OCI-M1 (cell line): ENCODE results near the gene MLXIP.
A peak's percentile ranks its signal among the peaks of the same experiment; 100 is the strongest.
"Not testable (repeated sequence)": the region's sequence is repeated elsewhere in the genome, so short reads cannot be mapped to it uniquely, and the experiment has no call there.

Experiments used
- DNase-seq: peaks from one replicate; lab custom pipeline; 2025; lab: John Stamatoyannopoulos, UW

Gene MLXIP

DNA sequence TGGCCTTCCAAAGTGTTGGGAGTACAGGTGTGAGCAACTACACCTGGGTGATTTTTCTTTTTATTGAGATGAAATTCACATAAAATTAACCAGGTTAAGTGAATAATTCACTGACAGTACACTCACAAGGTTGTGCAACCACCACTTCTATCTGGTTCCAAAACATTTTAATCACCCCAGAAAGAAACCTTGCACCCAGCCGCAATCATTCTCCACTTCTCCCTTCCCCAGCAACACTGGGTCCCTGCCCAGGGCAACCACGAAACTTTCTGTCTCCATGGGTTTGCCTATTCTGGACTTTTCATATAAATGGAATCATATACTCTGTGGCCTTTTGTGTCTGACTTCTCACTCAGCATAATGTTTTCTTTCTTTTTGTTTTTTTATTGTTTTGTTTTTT lies 26.3 kb upstream of the MLXIP start:
- no peak for DNase-seq

- DNase-seq, result no peak
Measured at GRCh38 chr12:122054842-122055520, 23.6 kb upstream of the MLXIP start.

DNA sequence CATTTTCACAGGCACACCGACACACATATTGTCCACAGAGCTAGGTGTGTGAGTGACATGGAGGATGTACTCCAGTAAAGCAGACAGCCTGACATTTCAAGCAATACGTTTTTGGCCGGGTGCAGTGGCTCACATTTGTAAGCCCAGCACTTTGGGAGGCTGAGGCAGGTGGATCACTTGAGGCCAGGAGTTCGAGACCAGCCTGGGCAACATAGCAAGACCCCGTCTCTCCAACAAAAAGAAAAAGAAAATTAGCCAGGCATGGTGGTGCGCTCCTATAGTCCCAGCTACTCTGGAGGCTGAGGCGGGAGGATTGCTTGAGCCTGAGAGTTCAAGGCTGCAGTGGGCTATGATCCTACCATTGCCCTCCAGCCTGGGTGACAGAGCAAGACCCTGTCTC lies 22.1 kb upstream of the MLXIP start:
- DNase-seq, result not testable (repeated sequence)

GRCh38 chr12:122057007-122057735 lies 21.4 kb upstream of the MLXIP start:
- no peak for DNase-seq

DNA sequence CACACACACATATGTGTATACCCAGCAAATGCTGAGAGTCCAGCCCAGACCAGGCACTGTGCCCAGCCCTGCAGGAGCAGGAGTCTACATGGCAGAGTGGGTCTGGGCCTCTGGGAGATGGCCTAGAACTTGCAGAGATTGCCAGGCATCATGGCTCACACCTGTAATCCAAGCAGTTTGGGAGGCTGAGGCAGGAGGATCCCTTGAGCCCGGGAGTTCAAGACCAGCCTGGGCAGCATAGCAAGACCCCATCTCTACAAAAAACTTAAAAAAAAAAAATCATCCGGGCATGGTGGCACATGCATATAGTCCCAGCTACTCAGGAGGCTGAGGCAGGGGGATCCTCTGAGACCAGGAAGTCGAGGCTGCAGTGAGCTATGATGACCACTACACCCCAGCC lies 20.8 kb upstream of the MLXIP start:
- DNase-seq, result no peak

DNA sequence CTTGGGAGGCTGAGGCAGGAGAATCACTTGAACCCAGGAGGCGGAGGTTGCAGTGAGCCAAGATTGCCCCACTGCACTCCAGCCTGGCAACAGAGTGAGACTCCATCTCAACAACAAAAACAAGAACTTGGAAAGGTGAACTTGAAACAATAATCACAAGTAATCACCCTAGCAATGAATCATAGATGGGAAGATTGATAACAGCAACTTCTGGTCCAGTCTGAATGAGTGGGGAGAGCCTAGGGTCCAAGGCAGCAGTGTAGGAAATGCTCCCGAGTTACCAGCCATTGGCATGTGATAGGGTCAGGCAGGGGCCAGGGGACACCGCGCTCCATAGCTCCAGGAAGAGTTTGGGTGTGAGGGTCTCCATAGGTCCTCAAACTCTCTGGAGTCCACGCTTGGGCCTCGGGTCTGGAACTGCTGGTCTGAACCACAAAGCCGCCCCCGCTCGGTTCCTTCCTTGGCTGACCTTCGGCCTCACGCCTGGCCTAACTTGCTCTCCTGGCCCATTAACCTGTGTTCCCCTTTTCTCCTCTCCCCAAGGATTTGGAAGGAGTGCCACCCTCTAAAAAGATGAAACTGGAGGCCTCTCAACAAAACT lies 19.9 kb upstream of the MLXIP start:
- no peak for DNase-seq

DNA sequence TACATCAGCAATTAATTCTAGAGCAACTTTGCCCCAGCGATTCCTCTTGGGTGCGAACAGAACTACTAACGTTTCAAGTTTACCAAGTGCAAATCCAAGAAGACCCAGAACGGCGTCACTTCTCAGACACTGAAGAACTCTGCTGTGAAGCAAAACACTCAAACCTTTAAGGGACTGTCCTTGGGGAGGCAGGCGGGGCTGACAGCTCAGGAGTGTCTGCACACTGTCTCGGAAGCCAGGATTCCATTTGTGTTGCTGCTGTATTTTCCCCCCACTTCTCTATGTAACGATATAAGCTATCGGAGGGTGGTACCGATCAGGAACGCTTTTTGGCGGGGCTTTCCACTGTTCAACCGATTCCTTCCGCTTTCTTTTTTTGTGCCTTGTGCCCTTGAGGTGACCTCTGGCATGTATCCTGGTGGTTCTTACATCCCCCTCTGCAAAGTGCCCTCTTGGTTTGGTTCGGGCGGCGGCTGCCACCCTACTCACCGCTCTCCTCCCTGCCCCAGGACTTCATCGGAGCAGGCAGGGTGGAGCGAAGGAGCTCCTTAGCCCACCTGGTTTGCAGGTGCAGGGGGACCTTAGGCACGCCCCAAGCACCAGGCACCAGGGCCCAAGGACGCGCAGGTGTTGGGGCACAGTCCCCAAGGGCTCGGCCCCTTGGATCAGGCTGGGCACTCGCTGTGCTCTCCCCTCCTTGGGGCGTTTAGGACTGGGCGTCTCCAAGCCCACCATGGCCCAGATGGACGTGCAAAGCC lies 19.2 kb upstream of the MLXIP start:
- DNase-seq, result no peak

DNA sequence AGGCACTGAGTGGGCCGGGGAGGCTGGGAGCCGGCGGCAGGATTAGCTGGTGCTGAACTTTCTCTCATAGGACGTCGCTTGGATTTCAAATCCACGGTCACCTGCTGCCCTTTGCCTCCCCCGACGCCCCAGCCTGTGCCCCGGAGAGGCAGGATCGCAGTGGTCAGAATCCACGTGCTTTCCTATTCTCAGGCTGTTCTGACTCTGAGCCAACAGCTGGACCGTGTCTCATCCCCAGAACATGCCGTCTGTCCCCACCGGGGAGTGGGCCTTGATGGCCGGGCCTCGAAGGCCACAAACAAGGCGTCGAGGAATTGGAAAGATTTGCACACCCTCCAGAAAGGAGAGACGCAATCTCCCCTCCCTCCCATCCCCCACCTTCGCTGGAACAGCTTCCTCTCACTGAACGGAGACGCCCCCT lies 18.5 kb upstream of the MLXIP start:
- DNase-seq, result no peak

GRCh38 chr12:122061253-122061652 lies 17.3 kb upstream of the MLXIP start:
- no peak for DNase-seq

GRCh38 chr12:122062832-122063693 lies 15.5 kb upstream of the MLXIP start:
- DNase-seq, result peak; percentile 87

DNA sequence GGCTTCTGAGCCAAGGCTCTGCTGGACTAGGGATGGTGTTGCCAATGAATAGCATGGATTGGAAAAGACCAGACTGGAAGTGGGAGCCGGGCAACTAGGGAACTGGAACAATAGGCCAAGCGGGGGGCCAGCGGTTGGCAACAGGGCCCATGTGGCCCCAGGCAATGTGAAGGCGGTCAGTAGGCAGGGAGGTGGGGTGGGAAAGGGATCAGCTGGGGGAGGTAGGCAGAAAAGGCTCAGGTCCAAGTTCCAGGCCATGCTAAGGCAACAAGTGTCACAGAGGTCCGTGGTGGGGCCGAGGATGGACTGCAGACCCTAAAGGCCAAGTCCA lies 14.9 kb upstream of the MLXIP start:
- no peak for DNase-seq

DNA sequence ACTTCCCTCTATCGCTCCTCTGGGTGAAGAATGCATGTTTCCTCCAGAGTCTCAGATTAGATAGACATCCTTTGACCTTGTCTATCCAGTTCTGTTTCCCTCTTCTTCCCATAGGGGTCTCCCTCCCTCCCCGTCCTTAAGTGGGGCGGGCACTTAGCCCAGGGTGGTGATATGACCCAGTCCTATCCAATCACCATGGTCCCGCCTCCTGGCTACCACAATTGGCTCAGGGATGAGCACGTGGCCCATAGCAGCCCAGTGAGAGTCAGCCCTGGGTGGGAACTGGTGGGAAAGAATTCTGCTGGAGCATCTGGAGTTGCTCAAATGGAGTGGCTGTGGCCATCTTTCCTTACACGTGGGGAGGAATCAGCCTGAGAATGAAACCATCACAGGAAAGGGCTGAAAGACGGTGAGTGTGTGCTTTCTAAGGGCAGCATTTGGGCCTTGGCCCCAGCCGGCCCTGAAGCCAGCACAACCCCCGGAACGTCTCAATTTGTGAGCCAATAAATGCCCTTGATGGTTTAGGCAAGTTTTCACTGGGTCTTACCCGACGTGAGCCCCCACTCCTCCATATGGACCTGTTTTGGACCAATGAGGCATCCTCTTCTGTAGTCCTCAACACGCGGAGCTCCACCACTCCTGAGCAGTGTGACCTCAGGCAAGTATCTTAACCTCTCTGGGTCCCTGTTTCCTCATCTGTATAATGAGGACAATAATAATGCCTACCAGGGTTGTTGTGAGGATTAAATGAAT lies 14.4 kb upstream of the MLXIP start:
- peak; percentile 99 for DNase-seq

GRCh38 chr12:122064780-122065588 lies 13.6 kb upstream of the MLXIP start:
- DNase-seq, result peak; percentile 79

- DNase-seq, result no peak
Measured at GRCh38 chr12:122067548-122067947, 11.0 kb upstream of the MLXIP start.

DNA sequence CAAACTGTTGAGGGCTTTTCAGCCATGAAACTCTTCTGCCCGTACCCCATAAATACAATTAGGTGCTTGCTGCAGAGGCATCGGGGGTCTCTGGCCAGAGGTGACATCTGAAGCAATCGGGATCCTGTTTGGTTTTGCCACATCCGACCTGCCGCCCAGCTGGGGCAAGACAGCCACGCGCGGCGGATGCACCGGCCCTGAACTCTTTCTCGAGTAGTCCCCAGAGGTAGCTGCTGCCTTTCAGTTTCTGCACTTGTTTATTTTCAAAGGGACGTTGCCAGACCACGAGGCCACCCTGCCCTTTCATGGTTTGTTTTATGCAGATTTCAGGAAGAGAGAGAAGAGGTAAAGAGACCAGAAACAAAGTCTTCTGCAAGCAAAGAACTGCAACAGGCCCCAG lies 10.6 kb upstream of the MLXIP start:
- no peak for DNase-seq

DNA sequence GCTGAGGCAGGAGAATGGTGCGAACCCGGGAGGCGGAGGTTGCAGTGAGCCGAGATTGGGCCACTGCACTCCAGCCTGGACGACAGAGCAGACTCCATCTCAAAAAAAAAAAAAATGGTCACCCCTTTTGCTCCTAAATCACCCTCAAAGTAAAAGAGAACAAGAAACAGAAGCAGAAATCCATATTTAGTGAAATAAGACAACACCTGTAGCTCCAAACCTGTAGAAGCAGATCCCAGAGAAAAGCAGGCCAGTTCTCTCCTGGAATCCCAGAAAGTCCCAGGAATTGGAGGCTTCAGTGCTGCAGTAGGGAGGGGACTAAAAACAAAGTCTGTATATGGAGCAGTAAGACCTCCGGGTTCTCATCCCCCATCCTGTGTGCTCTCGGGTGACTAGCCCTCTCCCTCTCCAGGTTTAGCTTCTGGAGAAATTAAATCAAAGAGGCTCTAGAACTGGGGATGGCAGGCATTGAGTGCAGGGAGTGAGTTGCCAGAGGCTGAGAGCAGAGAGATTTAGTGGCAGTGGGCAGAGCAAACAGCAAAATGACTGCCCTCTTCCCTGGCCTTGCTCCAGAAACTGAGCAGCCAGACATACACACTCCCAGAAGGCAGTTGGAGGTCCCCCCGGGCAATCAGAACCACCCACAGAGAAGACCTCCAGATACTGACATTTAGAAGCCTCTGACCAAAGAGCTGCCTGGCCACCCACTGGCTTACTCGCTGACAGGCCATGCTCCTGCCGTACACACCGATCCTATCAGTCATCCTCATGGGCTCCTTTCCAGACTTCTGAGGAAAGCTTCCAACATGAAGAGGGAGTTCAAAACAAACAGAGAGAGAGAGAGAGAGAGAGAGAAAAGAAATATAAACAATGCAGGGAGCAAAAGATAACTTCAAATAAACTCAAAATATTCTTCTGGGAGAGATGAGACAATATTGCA lies 6.3 kb upstream of the MLXIP start:
- no peak for DNase-seq

- no peak for DNase-seq
Measured at GRCh38 chr12:122073815-122074214, 4.7 kb upstream of the MLXIP start.

- DNase-seq, result no peak
Measured at GRCh38 chr12:122076743-122077495, 1.6 kb upstream of the MLXIP start.
